Smooth muscle cell (in vitro differentiated cells): Measurements from ENCODE around the gene UBXN2A. TPM values are rescaled to one million over a fixed set of nuclear protein-coding genes. Genes with fewer than 3 reads are reported as not detected.

Experiments
- DNase-seq: peaks from one replicate; lab custom pipeline; 2025; ENCODE audit not compliant: unreplicated experiment; lab: John Stamatoyannopoulos, UW
- H2AFZ ChIP-seq: fragments of 200-600 bp; sonication (generic); 2 replicates; pipeline ENCODE4 v1.6.0; 2016; ENCODE audit warnings: antibody characterized with exemption, low read depth, mild to moderate bottlenecking
- H3F3A ChIP-seq: fragments of 200-600 bp; sonication (generic); 2 replicates; pipeline ENCODE4 v1.6.0; 2017; ENCODE audit warnings: antibody characterized with exemption, low read depth
- H3K27ac ChIP-seq: fragments of 200-600 bp; sonication (generic); 2 replicates; pipeline ENCODE4 v1.5.1; 2016; ENCODE audit warnings: low read depth, mild to moderate bottlenecking
- H3K27me3 ChIP-seq: fragments of 200-600 bp; sonication (generic); 2 replicates; pipeline ENCODE4 v1.6.1; 2016; ENCODE audit warnings: low read depth, mild to moderate bottlenecking
- H3K36me3 ChIP-seq: fragments of 200-600 bp; sonication (generic); 2 replicates; pipeline ENCODE4 v1.5.1; 2016; ENCODE audit warnings: low read depth
- H3K4me1 ChIP-seq: fragments of 200-600 bp; sonication (generic); 2 replicates; pipeline ENCODE4 v1.5.1; 2016; ENCODE audit warnings: low read depth
- H3K4me2 ChIP-seq: fragments of 200-600 bp; sonication (generic); 2 replicates; pipeline ENCODE4 v1.6.0; 2016; ENCODE audit warnings: mild to moderate bottlenecking
- H3K4me3 ChIP-seq: fragments of 200-600 bp; sonication (generic); 2 replicates; pipeline ENCODE4 v1.5.1; 2016; ENCODE audit warnings: mild to moderate bottlenecking
- H3K79me2 ChIP-seq: fragments of 200-600 bp; sonication (generic); 2 replicates; pipeline ENCODE4 v1.6.0; 2016; ENCODE audit warnings: low read depth, mild to moderate bottlenecking
- H3K9ac ChIP-seq: fragments of 200-600 bp; sonication (generic); 2 replicates; pipeline ENCODE4 v1.6.0; 2016; ENCODE audit warnings: low read depth
- H3K9me3 ChIP-seq: fragments of 200-600 bp; sonication (generic); replicated peaks from 2 replicates; pipeline ENCODE4 v1.5.1; 2016; ENCODE audit warnings: low read depth
- H4K20me1 ChIP-seq: fragments of 200-600 bp; sonication (generic); 2 replicates; pipeline ENCODE4 v1.6.0; 2016; ENCODE audit warnings: low read depth
- WGBS: methylation state at CpG from one replicate; pipeline ENCODE4 v1.1.7; 2016; ENCODE audit warnings: low lambda C conversion rate; 5-methylcytosine and 5-hydroxymethylcytosine counted together
- polyA plus RNA-seq: library from polyadenylated mRNA; unstranded; fragments of >200 nt; fragmentation: Nextera tagmentation; extraction: Ambion mirVana; gene quantifications from 2 replicates; pipeline ENCODE4 v1.2.1, GENCODE V29; 2016
- total RNA-seq: library from RNA; depleted of rRNA; stranded (reverse); fragments of >200 nt; gene quantifications from 2 replicates; pipeline ENCODE4 v1.2.3, GENCODE V29; 2014
- TF ChIP-seq, protein P1 (sequence below): fragments of 200-600 bp; sonication (generic); IDR thresholded peaks from 2 replicates; pipeline ENCODE4 v1.5.1; 2017; ENCODE audit warnings: borderline replicate concordance, mild to moderate bottlenecking, antibody characterized with exemption; ENCODE audit not compliant: insufficient read depth, poor library complexity, severe bottlenecking

UBXN2A gene
- total and polyA plus RNA-seq, 2 experiments from 2014 or later: 15.5 to 21.6 TPM

DNA sequence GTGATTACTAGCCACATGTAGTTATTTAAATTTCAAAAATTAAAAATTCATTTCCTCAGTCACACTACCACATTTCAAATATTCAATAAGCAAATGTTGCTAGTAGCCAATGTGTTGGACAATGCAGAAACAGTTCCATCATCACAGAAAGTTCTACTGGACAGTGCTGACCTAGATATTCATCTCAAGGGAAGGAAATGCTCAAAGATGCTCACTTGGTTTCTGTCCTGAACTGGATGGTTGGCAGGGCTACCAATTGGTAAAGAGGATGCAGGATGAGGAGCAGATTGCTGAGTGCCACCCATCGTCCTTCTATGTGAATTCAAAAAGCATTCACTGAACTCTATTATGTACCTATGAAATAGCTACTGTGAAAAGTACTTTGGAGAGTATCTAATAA lies 6.0 kb upstream of the UBXN2A start:
- Histone ChIP-seq H3K9ac (no peak overlapping the region), H3K27ac (no peak overlapping the region), H3F3A (no peaks in the 10 kb centered on the region), H3K9me3 (no peaks in the 10 kb centered on the region), H3K36me3 (no peaks in the 10 kb centered on the region), H3K4me1 (no peaks in the 10 kb centered on the region), H4K20me1 (no peaks in the 10 kb centered on the region), H3K79me2 (peaks cover 5% of the 10 kb centered on the region), H3K4me2 (no peak overlapping the region), H2AFZ (no peak overlapping the region), H3K4me3 (no peak overlapping the region), H3K27me3 (no peaks in the 10 kb centered on the region)
- 91% methylated on average over 1 of the region's 1 CpG for WGBS
- DNase-seq: no peak
- TF ChIP-seq, protein P1, sequence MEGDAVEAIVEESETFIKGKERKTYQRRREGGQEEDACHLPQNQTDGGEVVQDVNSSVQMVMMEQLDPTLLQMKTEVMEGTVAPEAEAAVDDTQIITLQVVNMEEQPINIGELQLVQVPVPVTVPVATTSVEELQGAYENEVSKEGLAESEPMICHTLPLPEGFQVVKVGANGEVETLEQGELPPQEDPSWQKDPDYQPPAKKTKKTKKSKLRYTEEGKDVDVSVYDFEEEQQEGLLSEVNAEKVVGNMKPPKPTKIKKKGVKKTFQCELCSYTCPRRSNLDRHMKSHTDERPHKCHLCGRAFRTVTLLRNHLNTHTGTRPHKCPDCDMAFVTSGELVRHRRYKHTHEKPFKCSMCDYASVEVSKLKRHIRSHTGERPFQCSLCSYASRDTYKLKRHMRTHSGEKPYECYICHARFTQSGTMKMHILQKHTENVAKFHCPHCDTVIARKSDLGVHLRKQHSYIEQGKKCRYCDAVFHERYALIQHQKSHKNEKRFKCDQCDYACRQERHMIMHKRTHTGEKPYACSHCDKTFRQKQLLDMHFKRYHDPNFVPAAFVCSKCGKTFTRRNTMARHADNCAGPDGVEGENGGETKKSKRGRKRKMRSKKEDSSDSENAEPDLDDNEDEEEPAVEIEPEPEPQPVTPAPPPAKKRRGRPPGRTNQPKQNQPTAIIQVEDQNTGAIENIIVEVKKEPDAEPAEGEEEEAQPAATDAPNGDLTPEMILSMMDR: no peak

DNA sequence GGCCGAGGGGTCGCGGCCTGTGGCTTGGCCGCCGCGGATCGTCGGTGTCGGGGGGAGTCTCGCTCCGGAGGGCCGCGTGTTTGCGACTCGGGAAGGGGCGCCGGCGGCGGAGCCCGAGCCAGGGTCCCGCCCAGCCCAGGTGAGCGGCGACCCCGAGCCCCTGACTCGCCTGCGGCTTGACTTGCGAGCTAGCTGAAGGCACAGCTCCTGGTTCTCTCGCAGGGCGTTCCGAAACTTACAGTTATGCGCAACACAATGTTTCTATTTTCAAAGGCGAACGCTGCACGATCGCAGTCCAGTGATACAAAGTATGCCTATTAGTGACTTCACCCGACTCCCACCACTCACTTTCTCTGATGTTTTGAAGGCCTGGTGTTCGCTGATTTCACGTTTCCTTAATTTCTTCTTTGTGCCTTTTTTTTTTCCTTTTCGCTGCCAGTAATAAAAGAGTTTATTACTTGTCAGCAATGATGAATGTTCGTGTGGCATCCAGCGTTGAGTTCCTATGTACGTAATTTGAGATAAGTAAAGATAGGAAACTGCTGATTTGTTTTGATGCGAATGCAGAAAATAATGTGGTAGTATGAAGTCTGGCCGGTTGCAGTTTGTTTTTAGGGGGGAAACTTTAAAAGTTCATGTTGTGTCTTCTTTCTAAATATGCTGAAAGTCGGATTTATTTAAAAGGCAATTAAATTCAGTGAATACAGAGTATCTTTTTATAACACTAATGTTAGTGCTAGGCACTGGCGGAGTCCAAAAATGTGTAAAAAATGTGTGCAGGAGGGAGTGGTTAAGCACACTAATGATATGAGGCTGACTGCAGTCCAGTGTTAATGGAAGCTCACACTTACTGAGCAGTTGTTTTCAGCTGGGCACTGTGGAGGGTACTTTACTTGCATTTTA lies 706 bp downstream of the UBXN2A start:
- Histone ChIP-seq H3K27ac (peak overlapping the region; percentile 75), H3F3A (no peaks in the 10 kb centered on the region), H3K9ac (peak overlapping the region; percentile 73), H3K4me3 (peak overlapping the region; percentile 88), H3K36me3 (no peaks in the 10 kb centered on the region), H3K9me3 (no peaks in the 10 kb centered on the region), H2AFZ (peak overlapping the region; percentile 93), H3K4me2 (peak overlapping the region; percentile 91), H4K20me1 (peaks cover 44% of the 10 kb centered on the region), H3K79me2 (peaks cover 51% of the 10 kb centered on the region), H3K27me3 (no peaks in the 10 kb centered on the region), H3K4me1 (peaks cover 19% of the 10 kb centered on the region)
- TF ChIP-seq, protein P1: no peak
- WGBS: 2% methylated on average over 46 of the region's 46 CpGs
- DNase-seq: no peak

DNA sequence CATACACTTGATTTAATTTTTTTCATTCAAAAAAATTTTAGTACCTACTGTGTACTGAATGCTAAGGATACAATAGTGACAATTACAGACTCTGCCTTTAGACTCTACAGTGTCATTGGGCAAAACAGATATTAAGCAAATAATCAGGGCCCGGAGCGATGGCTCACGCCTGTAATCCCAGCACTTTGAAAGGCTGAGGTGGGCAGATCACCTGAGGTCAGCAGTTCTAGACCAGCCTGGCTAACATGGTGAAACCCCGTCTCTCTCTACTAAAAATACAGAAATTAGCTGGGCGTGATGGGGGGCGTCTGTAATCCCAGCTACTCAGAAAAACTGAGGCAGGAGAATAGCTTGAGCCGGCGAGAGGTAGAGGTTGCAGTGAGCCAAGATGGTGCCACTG lies 1.4 kb downstream of the UBXN2A start:
- Histone ChIP-seq H3K27ac (peak overlapping the region; percentile 75), H3K4me3 (peak overlapping the region; percentile 88), H3F3A (no peaks in the 10 kb centered on the region), H3K9ac (no peak overlapping the region), H3K27me3 (no peaks in the 10 kb centered on the region), H2AFZ (no peak overlapping the region), H3K4me1 (peaks cover 19% of the 10 kb centered on the region), H3K4me2 (peak overlapping the region; percentile 91), H4K20me1 (peaks cover 50% of the 10 kb centered on the region), H3K79me2 (peaks cover 57% of the 10 kb centered on the region), H3K36me3 (no peaks in the 10 kb centered on the region), H3K9me3 (no peaks in the 10 kb centered on the region)
- TF ChIP-seq, protein P1: no peak
- 82% methylated on average over 8 of the region's 8 CpGs for WGBS
- no peak for DNase-seq
